Measurements from ENCODE around the gene ANGEL1. TPM values are rescaled to one million over a fixed set of nuclear protein-coding genes. Genes with fewer than 3 reads are reported as not detected.
A peak's percentile ranks its signal among the peaks of the same experiment; 100 is the strongest.

ANGEL1 gene
- total and polyA plus RNA-seq, 2 of the 13 experiments (the other 11 are each of a cell fraction or from before 2014, with no cell fraction given) = 14.3 to 20.1 TPM

- TF ChIP-seq MTF1 (CRISPR knock-in tag; IDR thresholded peaks at IDR 0.05) (no peak), ZBTB2 (CRISPR knock-in tag; IDR thresholded peaks at IDR 0.05; ENCODE audit: low read depth) (no peak), HNF4A (CRISPR knock-in tag; IDR thresholded peaks at IDR 0.05) (peak; percentile 99), POGZ (CRISPR knock-in tag; IDR thresholded peaks at IDR 0.05) (peak; percentile 78), ZNF609 (CRISPR knock-in tag; IDR thresholded peaks at IDR 0.05; ENCODE audit: borderline replicate concordance) (0 out of 2 replicates have a peak, but pooled peaks have one; percentile 34), THRA (CRISPR knock-in tag; IDR thresholded peaks at IDR 0.05; ENCODE audit: borderline replicate concordance) (peak; percentile 67; the same call in 1 of the 2 replicates), SP140L (CRISPR knock-in tag; IDR thresholded peaks at IDR 0.05; ENCODE audit: borderline replicate concordance) (no peak), ZNF784 (CRISPR knock-in tag; IDR thresholded peaks at IDR 0.05; ENCODE audit: borderline replicate concordance) (no peak), HNF4G (IDR thresholded peaks at IDR 0.05; ENCODE audit: borderline replicate concordance, low read depth, low read length) (peak; percentile 97), HNF4G (CRISPR knock-in tag; IDR thresholded peaks at IDR 0.05; ENCODE audit: borderline replicate concordance, low read depth) (peak; percentile 93), ZSCAN29 (CRISPR knock-in tag; conservative IDR thresholded peaks at IDR 0.05) (peak; percentile 52; the same call in 1 of the 2 replicates), MZF1 (CRISPR knock-in tag; IDR thresholded peaks at IDR 0.05; ENCODE audit: borderline replicate concordance) (no peak), BCL6 (CRISPR knock-in tag; IDR thresholded peaks at IDR 0.05) (peak; percentile 77), ZNF282 (IDR thresholded peaks at IDR 0.05; ENCODE audit: partially characterized antibody) (no peak), TEAD3 (CRISPR knock-in tag; optimal IDR thresholded peaks at IDR 0.05; ENCODE audit: borderline replicate concordance) (peak; percentile 83), FOXK1 (CRISPR knock-in tag; IDR thresholded peaks at IDR 0.05; ENCODE audit: borderline replicate concordance, low read depth) (peak; percentile 44; the same call in 1 of the 2 replicates), GATAD1 (CRISPR knock-in tag; IDR thresholded peaks at IDR 0.05) (0 out of 2 replicates have a peak, but pooled peaks have one; percentile 25), ZNF792 (CRISPR knock-in tag; IDR thresholded peaks at IDR 0.05) (0 out of 2 replicates have a peak, but pooled peaks have one; percentile 55), NR2C2 (CRISPR knock-in tag; IDR thresholded peaks at IDR 0.05; ENCODE audit: borderline replicate concordance) (peak; percentile 82), TRAFD1 (CRISPR knock-in tag; IDR thresholded peaks at IDR 0.05; ENCODE audit: borderline replicate concordance) (no peak)
Observed at GRCh38 chr14:76832503-76832988, 19.9 kb upstream of the ANGEL1 start (continued).

Measured in HepG2 (cell line).